Body of pancreas (tissue), 4 donors: Measurements from ENCODE around the gene MUCL1.

Source experiments
- POLR2A ChIP-seq, 3 donors: fragments of 450-650 bp; IDR thresholded peaks; one replicate each; pipeline ENCODE4 v1.6.1; 2016; ENCODE audit warnings: antibody characterized with exemption in 3 of 3, mild to moderate bottlenecking in 2 of 3
- TF ChIP-seq, protein P1 (sequence below), 7 experiments: fragments of 450-650 bp in 4 of 7; fragments of 200-600 bp in 3 of 7; sonication (generic) in 3 of 7; IDR thresholded peaks; one replicate each; pipeline ENCODE4 v1.5.1; 2016 to 2019; ENCODE audit warnings: antibody characterized with exemption in 7 of 7

- no peak for TF ChIP-seq POLR2A (IDR thresholded peaks at IDR 0.05)
- TF ChIP-seq, protein P1, sequence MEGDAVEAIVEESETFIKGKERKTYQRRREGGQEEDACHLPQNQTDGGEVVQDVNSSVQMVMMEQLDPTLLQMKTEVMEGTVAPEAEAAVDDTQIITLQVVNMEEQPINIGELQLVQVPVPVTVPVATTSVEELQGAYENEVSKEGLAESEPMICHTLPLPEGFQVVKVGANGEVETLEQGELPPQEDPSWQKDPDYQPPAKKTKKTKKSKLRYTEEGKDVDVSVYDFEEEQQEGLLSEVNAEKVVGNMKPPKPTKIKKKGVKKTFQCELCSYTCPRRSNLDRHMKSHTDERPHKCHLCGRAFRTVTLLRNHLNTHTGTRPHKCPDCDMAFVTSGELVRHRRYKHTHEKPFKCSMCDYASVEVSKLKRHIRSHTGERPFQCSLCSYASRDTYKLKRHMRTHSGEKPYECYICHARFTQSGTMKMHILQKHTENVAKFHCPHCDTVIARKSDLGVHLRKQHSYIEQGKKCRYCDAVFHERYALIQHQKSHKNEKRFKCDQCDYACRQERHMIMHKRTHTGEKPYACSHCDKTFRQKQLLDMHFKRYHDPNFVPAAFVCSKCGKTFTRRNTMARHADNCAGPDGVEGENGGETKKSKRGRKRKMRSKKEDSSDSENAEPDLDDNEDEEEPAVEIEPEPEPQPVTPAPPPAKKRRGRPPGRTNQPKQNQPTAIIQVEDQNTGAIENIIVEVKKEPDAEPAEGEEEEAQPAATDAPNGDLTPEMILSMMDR (IDR thresholded peaks at IDR 0.05), result no peak
These were observed 25.3 kb downstream of the MUCL1 start for GRCh38 chr12:54879579-54879978.
